Diencephalon (tissue), 1 donor: ENCODE data around the gene TMEM191B. TPM values are rescaled to one million over a fixed set of nuclear protein-coding genes. Genes with fewer than 3 reads are reported as not detected.

ENCODE experiments used
- total RNA-seq: library from RNA; depleted of rRNA; stranded (reverse); fragments of >200 nt; gene quantifications from one replicate; pipeline ENCODE4 v1.2.3, GENCODE V29; 2014

The TMEM191B gene
- 7.2 TPM for total RNA-seq

DNA sequence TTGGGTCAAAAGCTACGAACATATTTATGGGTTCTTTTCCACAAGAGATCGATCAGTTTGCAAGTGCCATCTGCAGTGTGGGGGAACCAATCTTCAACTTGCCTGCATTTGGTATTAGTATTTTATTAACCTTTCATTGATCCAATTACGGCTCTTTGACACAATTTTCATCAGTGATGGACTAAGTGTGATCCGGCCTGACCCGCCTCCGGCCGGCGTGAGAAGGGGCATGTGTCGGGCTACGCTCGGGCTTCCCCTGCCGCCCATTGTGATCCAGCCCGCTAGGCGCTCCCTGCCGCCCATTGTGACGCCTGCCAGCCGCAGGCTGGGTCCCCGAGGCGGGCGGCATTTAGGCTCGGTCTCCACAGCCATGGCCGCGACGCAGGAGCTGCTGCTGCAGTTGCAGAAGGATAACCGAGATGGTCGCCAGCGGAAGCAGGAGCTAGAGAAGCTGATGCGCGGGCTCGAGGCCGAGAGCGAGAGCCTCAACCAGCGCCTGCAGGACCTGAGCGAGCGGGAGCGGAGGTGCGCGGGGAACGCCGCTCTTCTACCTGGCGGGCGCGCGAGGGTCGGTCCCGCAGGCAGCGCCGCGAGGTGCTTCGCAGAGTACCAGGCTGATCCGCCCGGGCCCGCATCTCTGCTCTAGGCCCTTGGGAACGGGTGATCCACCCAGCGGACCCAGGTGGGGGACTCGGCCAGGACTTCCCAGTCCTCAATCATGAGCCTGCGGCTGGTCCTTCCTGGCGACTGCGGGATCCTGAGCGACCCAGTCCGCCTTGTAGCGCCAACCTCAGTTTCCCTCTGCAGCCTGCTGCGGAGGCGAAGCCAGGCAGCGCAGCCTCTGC, at the start of gene TMEM191B:
TMEM191B (plus strand) TSS at position 51 of the 845 bp plus-strand sequence; CDS start at position 230, 179 bp downstream.

DNA sequence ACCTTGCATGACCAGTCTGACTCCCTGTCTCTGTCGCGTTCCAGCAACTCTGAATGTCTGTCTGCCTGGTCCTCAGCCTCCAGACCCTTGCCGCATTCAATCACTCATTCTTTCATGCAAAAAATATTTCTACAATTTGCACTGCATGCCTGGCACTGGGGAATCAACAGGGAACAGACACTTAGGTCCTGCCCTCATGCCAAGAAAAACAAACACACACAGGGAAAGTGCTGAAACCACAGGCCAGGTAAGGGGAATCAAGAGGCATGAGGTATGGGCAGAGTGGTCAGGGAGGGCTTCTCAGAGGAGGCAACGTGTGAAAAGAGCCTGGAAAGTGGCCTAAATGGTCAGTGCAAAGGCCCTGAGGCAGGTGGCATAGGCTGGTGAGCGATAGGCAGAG, 9.5 kb upstream of the TMEM191B start, which contains the start of gene GGTLC3:
GGTLC3 (minus strand) TSS at position 101 of the 400 bp plus-strand sequence. CDS start 264 bp downstream, outside the sequence.

Other genes with a start within 250 kb of the TMEM191B start
- gene GGTLC3, start 9.6 kb upstream of the TMEM191B start, total RNA-seq, result not detected
- 4.2 TPM for gene RIMBP3, start 84.1 kb downstream of the TMEM191B start, total RNA-seq